ENCODE measurements around the gene NBL1. TPM values are rescaled to one million over a fixed set of nuclear protein-coding genes. Genes with fewer than 3 reads are reported as not detected.

Gene NBL1
- total and polyA plus RNA-seq, 2 experiments from 2014 or later = 6.1 to 10.6 TPM

DNA sequence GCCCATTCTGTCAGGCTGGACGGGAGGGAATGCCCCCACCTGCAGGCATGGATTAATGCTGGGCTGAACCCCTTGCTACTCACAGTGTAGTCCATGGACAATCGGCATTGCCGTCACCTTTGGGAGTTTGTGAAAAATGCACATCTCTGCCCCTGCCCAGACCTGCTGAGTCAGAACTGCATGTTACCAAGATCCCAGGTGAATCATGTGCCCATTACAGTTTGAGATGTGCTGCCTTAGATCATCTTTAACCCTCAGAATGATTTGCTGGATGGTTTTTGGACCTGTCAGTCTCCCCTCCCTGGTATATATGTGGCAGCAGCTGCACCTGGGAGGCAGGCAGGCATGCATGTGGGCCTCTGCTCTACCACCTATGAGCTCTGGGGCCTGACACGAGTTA is 35.6 kb downstream of the NBL1 start:
- H3K36me3 Mint-ChIP-seq (ENCODE audit: low read depth) = no peaks in the 10 kb centered on the region
- Histone ChIP-seq H3F3A (replicated peaks; ENCODE audit: low read depth) (no peaks in the 10 kb centered on the region), H3K36me3 (ENCODE audit: insufficient read depth) (no peaks in the 10 kb centered on the region), H3K27me3 (ENCODE audit: insufficient read depth) (no peaks in the 10 kb centered on the region), H3K79me2 (replicated peaks; ENCODE audit: insufficient read depth) (no peaks in the 10 kb centered on the region), H3K4me3 (no peak overlapping the region), H4K20me1 (replicated peaks; ENCODE audit: insufficient read depth) (no peaks in the 10 kb centered on the region), H3K4me1 (ENCODE audit: insufficient read depth) (no peaks in the 10 kb centered on the region), H3K27ac (ENCODE audit: low read depth) (no peak overlapping the region), H3K9me2 (ENCODE audit: insufficient read depth) (no peaks in the 10 kb centered on the region), H2AFZ (no peak overlapping the region), H3K4me2 (no peak overlapping the region)
- no peaks in the 10 kb centered on the region; the same call in 2 of the 3 replicates for H3K9me3 Mint-ChIP-seq
- no peak for DNase-seq (ENCODE audit: low spot score)
- TF ChIP-seq, protein P1, sequence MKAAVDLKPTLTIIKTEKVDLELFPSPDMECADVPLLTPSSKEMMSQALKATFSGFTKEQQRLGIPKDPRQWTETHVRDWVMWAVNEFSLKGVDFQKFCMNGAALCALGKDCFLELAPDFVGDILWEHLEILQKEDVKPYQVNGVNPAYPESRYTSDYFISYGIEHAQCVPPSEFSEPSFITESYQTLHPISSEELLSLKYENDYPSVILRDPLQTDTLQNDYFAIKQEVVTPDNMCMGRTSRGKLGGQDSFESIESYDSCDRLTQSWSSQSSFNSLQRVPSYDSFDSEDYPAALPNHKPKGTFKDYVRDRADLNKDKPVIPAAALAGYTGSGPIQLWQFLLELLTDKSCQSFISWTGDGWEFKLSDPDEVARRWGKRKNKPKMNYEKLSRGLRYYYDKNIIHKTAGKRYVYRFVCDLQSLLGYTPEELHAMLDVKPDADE (IDR thresholded peaks at IDR 0.05) = no peak
- TF ChIP-seq STAT1 (IDR thresholded peaks at IDR 0.05; ENCODE audit: unreplicated experiment) = no peak
- TF ChIP-seq NANOG (IDR thresholded peaks at IDR 0.05; ENCODE audit: borderline replicate concordance) = no peak
- TF ChIP-seq CREB1 (CRISPR knock-in tag; IDR thresholded peaks at IDR 0.05; ENCODE audit: low read depth) = no peak
- H3K27ac Mint-ChIP-seq = 0 out of 2 replicates have a peak overlapping the region, but pooled peaks have one; percentile 36
- ATAC-seq = no peak
- H3K27me3 Mint-ChIP-seq (ENCODE audit: insufficient read depth, low read depth, poor library complexity) = peaks cover 6% of the 10 kb centered on the region
- H3K4me3 Mint-ChIP-seq = no peak overlapping the region
- peaks cover 14% of the 10 kb centered on the region for H3K4me1 Mint-ChIP-seq

DNA sequence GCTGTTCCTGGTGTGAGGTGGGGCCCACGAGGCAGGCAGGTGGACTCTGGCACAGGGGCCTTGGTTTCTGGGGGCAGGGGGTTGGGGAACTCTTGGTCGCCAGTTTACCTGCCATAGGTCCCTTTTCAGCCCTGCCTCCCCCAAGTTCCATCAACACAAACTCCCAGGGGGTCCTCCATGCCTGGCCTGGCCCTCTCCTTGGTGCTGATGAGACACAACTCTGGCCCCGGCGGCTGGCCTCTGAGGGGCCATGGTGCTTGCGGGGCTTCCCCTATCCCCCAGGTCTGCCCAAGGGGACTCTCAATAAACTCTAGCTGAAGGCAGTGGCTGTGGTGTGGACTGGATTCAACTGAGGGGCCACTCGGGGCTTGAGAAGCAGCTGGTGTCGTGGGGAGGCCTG is 36.5 kb downstream of the NBL1 start:
- no peaks in the 10 kb centered on the region for H3K36me3 ChIP-seq (ENCODE audit: insufficient read depth)
- no peak overlapping the region for H2AFZ ChIP-seq
- peaks cover 5% of the 10 kb centered on the region for H3K27me3 Mint-ChIP-seq (ENCODE audit: insufficient read depth, low read depth, poor library complexity)
- peaks cover 14% of the 10 kb centered on the region for H3K4me1 Mint-ChIP-seq
- DNase-seq (ENCODE audit: low spot score) (peak; percentile 45), ATAC-seq (peak; percentile 50)
- H3K27me3 ChIP-seq (ENCODE audit: insufficient read depth) = no peaks in the 10 kb centered on the region
- no peaks in the 10 kb centered on the region for H4K20me1 ChIP-seq (replicated peaks; ENCODE audit: insufficient read depth)
- no peaks in the 10 kb centered on the region for H3K36me3 Mint-ChIP-seq (ENCODE audit: low read depth)
- no peak overlapping the region for H3K27ac ChIP-seq (ENCODE audit: low read depth)
- H3K9me2 ChIP-seq (ENCODE audit: insufficient read depth) = no peaks in the 10 kb centered on the region
- H3K9me3 Mint-ChIP-seq = no peaks in the 10 kb centered on the region; the same call in 2 of the 3 replicates
- H3K4me3 ChIP-seq = no peak overlapping the region
- TF ChIP-seq, protein P2, sequence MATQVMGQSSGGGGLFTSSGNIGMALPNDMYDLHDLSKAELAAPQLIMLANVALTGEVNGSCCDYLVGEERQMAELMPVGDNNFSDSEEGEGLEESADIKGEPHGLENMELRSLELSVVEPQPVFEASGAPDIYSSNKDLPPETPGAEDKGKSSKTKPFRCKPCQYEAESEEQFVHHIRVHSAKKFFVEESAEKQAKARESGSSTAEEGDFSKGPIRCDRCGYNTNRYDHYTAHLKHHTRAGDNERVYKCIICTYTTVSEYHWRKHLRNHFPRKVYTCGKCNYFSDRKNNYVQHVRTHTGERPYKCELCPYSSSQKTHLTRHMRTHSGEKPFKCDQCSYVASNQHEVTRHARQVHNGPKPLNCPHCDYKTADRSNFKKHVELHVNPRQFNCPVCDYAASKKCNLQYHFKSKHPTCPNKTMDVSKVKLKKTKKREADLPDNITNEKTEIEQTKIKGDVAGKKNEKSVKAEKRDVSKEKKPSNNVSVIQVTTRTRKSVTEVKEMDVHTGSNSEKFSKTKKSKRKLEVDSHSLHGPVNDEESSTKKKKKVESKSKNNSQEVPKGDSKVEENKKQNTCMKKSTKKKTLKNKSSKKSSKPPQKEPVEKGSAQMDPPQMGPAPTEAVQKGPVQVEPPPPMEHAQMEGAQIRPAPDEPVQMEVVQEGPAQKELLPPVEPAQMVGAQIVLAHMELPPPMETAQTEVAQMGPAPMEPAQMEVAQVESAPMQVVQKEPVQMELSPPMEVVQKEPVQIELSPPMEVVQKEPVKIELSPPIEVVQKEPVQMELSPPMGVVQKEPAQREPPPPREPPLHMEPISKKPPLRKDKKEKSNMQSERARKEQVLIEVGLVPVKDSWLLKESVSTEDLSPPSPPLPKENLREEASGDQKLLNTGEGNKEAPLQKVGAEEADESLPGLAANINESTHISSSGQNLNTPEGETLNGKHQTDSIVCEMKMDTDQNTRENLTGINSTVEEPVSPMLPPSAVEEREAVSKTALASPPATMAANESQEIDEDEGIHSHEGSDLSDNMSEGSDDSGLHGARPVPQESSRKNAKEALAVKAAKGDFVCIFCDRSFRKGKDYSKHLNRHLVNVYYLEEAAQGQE (IDR thresholded peaks at IDR 0.05; ENCODE audit: unreplicated experiment) = peak; percentile 68
- TF ChIP-seq, protein P3, sequence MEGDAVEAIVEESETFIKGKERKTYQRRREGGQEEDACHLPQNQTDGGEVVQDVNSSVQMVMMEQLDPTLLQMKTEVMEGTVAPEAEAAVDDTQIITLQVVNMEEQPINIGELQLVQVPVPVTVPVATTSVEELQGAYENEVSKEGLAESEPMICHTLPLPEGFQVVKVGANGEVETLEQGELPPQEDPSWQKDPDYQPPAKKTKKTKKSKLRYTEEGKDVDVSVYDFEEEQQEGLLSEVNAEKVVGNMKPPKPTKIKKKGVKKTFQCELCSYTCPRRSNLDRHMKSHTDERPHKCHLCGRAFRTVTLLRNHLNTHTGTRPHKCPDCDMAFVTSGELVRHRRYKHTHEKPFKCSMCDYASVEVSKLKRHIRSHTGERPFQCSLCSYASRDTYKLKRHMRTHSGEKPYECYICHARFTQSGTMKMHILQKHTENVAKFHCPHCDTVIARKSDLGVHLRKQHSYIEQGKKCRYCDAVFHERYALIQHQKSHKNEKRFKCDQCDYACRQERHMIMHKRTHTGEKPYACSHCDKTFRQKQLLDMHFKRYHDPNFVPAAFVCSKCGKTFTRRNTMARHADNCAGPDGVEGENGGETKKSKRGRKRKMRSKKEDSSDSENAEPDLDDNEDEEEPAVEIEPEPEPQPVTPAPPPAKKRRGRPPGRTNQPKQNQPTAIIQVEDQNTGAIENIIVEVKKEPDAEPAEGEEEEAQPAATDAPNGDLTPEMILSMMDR (conservative IDR thresholded peaks at IDR 0.05; ENCODE audit: low read depth in 2 of 2) = no peak
- H3K4me1 ChIP-seq (ENCODE audit: insufficient read depth) = no peaks in the 10 kb centered on the region
- no peak overlapping the region for H3K27ac Mint-ChIP-seq
- no peaks in the 10 kb centered on the region for H3K79me2 ChIP-seq (replicated peaks; ENCODE audit: insufficient read depth)
- no peaks in the 10 kb centered on the region for H3F3A ChIP-seq (replicated peaks; ENCODE audit: low read depth)
- no peak overlapping the region for H3K4me3 Mint-ChIP-seq
- H3K4me2 ChIP-seq = no peak overlapping the region

All from GM23338 (cell line).